GM12801 (cell line): ENCODE measurements around the gene MLYCD.

Source experiments
- TF ChIP-seq, protein P1 (sequence below): IDR thresholded peaks from one replicate; pipeline ENCODE4 v1.5.1; 2011; ENCODE audit warnings: control low read depth; ENCODE audit not compliant: insufficient read length; ENCODE audit errors: extremely low read depth

MLYCD gene

DNA sequence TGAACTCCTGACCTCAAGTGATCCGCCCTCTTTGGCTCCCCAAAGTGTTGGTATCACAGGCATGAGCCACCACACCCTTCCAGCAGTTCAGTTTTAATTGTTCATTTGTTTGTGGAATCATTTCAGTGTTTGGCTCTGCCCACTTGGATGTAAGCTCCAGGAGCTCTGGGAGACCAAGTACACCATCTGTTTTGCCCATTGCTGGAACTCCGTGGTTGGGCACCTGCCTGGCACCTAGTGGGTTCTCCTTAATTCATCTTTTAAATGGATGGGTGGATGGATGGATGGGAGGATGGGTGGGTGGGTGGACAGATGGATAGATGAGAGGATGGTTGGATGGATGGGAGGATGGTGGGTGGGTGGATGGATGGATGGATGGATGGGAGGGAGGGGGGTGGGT, 68.2 kb downstream of the MLYCD start:
- TF ChIP-seq, protein P1, sequence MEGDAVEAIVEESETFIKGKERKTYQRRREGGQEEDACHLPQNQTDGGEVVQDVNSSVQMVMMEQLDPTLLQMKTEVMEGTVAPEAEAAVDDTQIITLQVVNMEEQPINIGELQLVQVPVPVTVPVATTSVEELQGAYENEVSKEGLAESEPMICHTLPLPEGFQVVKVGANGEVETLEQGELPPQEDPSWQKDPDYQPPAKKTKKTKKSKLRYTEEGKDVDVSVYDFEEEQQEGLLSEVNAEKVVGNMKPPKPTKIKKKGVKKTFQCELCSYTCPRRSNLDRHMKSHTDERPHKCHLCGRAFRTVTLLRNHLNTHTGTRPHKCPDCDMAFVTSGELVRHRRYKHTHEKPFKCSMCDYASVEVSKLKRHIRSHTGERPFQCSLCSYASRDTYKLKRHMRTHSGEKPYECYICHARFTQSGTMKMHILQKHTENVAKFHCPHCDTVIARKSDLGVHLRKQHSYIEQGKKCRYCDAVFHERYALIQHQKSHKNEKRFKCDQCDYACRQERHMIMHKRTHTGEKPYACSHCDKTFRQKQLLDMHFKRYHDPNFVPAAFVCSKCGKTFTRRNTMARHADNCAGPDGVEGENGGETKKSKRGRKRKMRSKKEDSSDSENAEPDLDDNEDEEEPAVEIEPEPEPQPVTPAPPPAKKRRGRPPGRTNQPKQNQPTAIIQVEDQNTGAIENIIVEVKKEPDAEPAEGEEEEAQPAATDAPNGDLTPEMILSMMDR: no peak

DNA sequence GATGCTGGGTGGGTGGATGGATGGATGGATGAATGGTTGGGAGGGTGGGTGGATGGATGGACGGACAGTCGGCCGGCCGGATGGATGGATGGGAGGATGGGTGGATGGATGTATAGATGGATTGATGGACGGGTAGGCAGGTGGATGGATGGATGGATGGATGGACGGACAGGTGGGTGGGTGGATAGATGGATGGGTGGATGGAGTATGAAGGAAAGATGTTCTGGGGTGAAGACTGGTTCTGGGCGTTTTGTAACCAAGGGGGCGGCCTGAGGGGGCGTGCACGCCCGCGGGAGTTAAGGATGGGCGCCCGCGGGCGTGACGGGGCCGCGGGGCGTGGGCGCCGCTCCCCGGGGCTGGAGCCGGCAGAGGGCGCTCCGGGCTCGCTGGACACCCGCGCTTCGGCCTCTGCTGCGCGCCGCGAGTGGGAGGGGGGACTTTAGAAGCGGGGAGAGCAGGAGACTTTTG, 69.0 kb downstream of the MLYCD start, which contains the start of gene NECAB2:
Gene NECAB2, plus strand, starts transcription at position 407 of the 468 bp plus-strand sequence. CDS start 405 bp downstream, outside the sequence.
- TF ChIP-seq, protein P1: no peak

DNA sequence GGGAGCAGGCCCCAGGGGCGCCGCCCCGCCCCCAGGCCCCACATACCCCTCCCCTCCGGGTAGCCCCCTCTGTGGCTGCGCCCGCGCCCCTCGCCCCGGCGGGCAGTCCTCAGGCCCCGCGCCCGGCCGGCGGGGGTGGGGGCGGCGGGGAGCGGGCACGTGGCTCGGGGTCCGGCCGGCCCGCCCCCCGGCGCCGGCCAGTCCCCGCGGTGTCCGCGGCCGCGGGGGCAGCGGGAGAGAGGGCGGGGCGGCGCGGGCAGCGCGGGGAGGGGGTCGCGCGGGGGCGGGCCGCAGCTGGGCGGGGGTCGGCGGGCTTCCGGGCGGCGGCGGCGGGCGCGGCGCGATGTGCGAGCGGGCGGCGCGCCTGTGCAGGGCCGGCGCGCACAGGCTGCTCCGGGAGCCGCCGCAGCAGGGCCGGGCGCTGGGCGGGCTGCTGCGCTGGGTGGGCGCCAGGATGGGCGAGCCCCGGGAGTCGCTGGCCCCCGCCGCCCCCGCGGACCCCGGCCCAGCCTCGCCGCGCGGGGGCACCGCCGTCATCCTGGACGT, 69.5 kb downstream of the MLYCD start:
- TF ChIP-seq, protein P1: no peak

DNA sequence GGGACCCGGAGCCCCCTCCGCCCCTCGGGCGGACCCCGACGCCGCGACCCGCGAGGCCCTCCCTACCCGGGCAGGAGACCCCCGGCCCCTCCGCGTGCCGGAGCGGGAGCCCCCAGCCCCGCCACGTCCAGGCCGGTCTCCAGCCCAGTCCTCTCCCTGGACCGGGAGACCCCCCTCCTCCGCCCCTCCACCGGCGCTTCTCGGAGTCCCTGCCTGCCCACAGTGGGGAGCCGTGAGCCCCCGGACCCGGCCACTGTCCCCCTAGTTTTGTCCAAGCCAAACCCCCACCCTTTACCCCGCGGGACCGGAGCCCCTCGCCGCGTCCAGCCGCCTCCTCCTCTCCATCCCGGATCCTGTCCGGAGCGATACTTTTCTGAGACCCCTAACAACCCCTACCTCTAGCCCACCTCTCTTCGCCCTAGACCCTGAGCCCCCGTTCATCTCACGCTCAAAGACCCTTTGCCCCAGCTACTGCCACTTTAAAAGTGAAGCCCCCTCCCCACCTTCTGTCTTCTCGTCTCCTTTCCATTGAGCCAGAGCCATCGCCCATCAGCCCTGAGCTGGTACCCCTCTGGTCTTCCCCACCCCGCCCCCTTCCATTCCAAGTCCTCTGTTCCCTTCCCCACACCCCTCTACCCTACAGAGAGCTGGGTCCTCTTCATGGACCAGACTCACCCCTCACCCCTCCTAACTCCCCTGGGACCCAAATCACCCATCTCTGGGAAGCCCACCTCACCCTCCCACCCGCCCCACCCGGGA, 70.2 kb downstream of the MLYCD start:
- TF ChIP-seq, protein P1: no peak

DNA sequence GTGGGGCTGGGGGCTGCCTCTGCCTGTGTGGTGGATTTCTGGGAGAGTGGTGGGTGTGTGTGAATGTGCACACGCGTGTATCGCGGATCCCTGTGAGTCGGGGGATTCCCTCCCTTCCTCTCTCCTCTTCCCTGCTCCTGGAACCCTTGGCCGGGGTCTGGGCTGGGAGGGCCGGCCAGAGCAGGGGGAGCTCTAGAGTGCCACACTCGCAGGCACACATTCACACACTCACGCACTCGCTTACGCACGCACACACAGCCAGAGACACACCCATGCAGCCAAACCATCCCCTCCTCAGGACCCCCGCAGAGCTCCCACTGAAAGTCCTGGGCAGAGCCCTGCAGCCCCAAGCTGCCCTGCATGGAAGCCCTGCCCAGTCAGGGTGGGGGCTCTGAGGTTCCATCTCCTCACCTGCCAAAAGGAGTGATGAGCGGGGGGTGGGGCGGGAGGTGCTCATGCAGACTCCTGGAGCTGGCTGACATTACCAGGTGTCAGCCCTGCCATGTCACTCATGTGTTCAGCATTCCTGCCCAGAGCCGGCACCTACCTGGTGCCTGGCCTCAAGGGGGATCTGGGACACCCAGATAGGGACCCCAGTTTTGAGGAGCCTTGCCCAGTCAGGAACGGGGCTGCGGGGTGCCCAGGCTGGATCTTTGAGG, 71.0 kb downstream of the MLYCD start:
- TF ChIP-seq, protein P1: no peak

DNA sequence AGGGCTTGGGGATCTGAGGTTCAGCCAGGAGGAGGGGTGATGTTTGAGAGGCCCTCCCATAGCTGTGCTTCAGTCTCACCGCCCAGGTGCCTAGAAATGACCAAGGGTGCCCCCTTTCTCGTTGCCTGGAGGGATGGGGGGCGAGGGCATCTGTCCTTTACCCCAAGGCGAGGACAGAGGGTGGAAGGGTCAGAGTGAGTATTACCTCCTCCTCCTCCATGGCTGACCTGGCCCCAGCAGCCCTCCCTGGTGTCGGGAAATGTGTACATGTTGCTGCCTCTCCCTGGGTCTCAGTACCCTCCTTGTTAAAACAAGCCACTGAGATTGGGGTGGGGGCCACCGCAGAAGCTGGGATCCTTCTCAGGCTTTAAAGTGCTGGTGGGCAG, 71.5 kb downstream of the MLYCD start:
- TF ChIP-seq, protein P1: no peak
